Panc1 (cell line): ENCODE measurements around the gene UBE2QL1. TPM values are rescaled to one million over a fixed set of nuclear protein-coding genes. Genes with fewer than 3 reads are reported as not detected.

Experiments used
- ATAC-seq: fragments of 200-7000 bp; cut with Tn5 transposase; 2 replicates; pipeline ENCODE4 v1.9.1; 2020; ENCODE audit warnings: mild to moderate bottlenecking, moderate library complexity
- BruUV-seq: library from RNA; stranded (reverse); fragments of 400-500 nt; replicated peaks from 2 replicates; lab custom pipeline; 2021; lab: Mats Ljungman, UMichigan
- CTCF ChIA-PET: fragments of 300-600 bp; sonication (Branson Sonifier 250); formaldehyde crosslinking; loops from one replicate; lab custom pipeline; 2022; ENCODE audit warnings: antibody characterized with exemption; lab: Charles Lee
- POLR2A ChIA-PET: fragments of 300-600 bp; sonication (Branson Sonifier 250); formaldehyde crosslinking; loops from one replicate; lab custom pipeline; 2022; ENCODE audit warnings: antibody characterized with exemption; lab: Charles Lee
- DNase-seq: peaks from one replicate; pipeline ENCODE4 v3.0.0-alpha.2; 2010; ENCODE audit warnings: low read depth, low spot score
- H3K27ac ChIP-seq: 2 replicates; pipeline ENCODE4 v1.5.1; 2011; ENCODE audit warnings: mild to moderate bottlenecking, low read length, inconsistent platforms
- H3K27me3 ChIP-seq: fragments of 200-500 bp; sonication (Bioruptor generic); 2 replicates; pipeline ENCODE4 v1.6.0; 2014; ENCODE audit warnings: low read length, inconsistent platforms; ENCODE audit not compliant: control insufficient read depth, insufficient read depth
- H3K36me3 ChIP-seq: fragments of 200-500 bp; sonication (Bioruptor generic); 2 replicates; pipeline ENCODE4 v1.5.1; 2014; ENCODE audit warnings: inconsistent platforms, mild to moderate bottlenecking, low read length, moderate library complexity; ENCODE audit not compliant: control insufficient read depth, insufficient read depth
- H3K4me1 ChIP-seq: 2 replicates; pipeline ENCODE4 v1.5.1; 2011; ENCODE audit warnings: inconsistent platforms, mild to moderate bottlenecking, low read length, moderate library complexity; ENCODE audit not compliant: control insufficient read depth, insufficient read depth
- H3K4me3 ChIP-seq, 2 experiments: 2 replicates each; pipeline ENCODE4 v1.5.1; 2011 to 2012; ENCODE audit warnings: low read depth in 2 of 2, low read length in 2 of 2, mild to moderate bottlenecking in 2 of 2, inconsistent platforms in 1 of 2, moderate library complexity in 1 of 2
- H3K9me3 ChIP-seq: fragments of 200-500 bp; sonication (Bioruptor generic); 2 replicates; pipeline ENCODE4 v1.5.1; 2014; ENCODE audit warnings: low read depth, mild to moderate bottlenecking, inconsistent platforms, low read length, moderate library complexity; ENCODE audit not compliant: control insufficient read depth, insufficient read depth
- CTCF ChIP-seq: fragments of 450-650 bp; IDR thresholded peaks from 2 replicates; pipeline ENCODE4 v1.5.1; 2017; ENCODE audit warnings: mild to moderate bottlenecking
- POLR2AphosphoS5 ChIP-seq: IDR thresholded peaks from 2 replicates; pipeline ENCODE4 v1.6.1; 2012; ENCODE audit warnings: mild to moderate bottlenecking, low read depth, low read length, moderate library complexity
- REST ChIP-seq, 2 experiments: IDR thresholded peaks; 2 replicates each; pipeline ENCODE4 v1.6.1; 2011 to 2012; ENCODE audit warnings: low read depth in 2 of 2, control low read depth in 1 of 2, low read length in 1 of 2, mild to moderate bottlenecking in 1 of 2, moderate library complexity in 1 of 2; ENCODE audit not compliant: insufficient read depth in 1 of 2
- SIN3A ChIP-seq: IDR thresholded peaks from 2 replicates; pipeline ENCODE4 v1.6.1; 2012; ENCODE audit warnings: low read depth, mild to moderate bottlenecking, low read length, moderate library complexity, borderline replicate concordance; ENCODE audit not compliant: insufficient read depth
- TCF7L2 ChIP-seq: IDR thresholded peaks from 2 replicates; pipeline ENCODE4 v1.6.1; 2011; ENCODE audit warnings: mild to moderate bottlenecking, low read depth, low read length, inconsistent platforms
- in situ Hi-C: cut with HindIII; loops from 2 replicates; pipeline ENCODE4 v1.10.0; 2016; ENCODE audit warnings: low sequenced_read_pairs, low pct_unique_long_range_greater_than_20kb
- intact Hi-C: fragments of 100-400 bp; cut with micrococcal nuclease; formaldehyde crosslinking; loops from one replicate; pipeline ENCODE4 v1.10.0; 2022; ENCODE audit not compliant: unreplicated experiment
- total RNA-seq: library from RNA; stranded (reverse); gene quantifications from one replicate; pipeline ENCODE4 v1.2.1, GENCODE V29; 2021; ENCODE audit not compliant: unreplicated experiment

UBE2QL1 gene
- total RNA-seq, 1 experiment from 2014 or later, result not detected

GRCh38 chr5:6423327-6424109 is 25.1 kb upstream of the UBE2QL1 start:
- no peak for TF ChIP-seq TCF7L2
- TF ChIP-seq CTCF, result no peak
- TF ChIP-seq SIN3A, result no peak
- TF ChIP-seq REST (IDR thresholded peaks at IDR 0.05; ENCODE audit: insufficient read depth in 1 of 2, low read depth in 2 of 2, low read length in 1 of 2), result no peak
- TF ChIP-seq POLR2AphosphoS5, result no peak
- Histone ChIP-seq H3K9me3 (no peaks in the 10 kb centered on the region), H3K4me1 (no peaks in the 10 kb centered on the region), H3K4me3 (no peak overlapping the region), H3K36me3 (no peaks in the 10 kb centered on the region), H3K27ac (no peak overlapping the region), H3K27me3 (no peaks in the 10 kb centered on the region)
- CTCF ChIA-PET, result no interaction called here
- ATAC-seq (no peak), DNase-seq (no peak)
- intact Hi-C loops, result no loop called here
- in situ Hi-C loops, result no loop called here
- POLR2A ChIA-PET, result interaction anchor here (0.5 kb wide), 1 partner anchor 12 kb away, joined by 10 read pairs; no protein-coding TSS in a partner anchor
- BruUV-seq, result no TSS peak

GRCh38 chr5:6424110-6424659 is 24.5 kb upstream of the UBE2QL1 start:
- TF ChIP-seq TCF7L2 (no peak), POLR2AphosphoS5 (no peak), REST (IDR thresholded peaks at IDR 0.05; ENCODE audit: insufficient read depth in 1 of 2, low read depth in 2 of 2, low read length in 1 of 2) (no peak), SIN3A (no peak), CTCF (no peak)
- no peaks in the 10 kb centered on the region for H3K4me1 ChIP-seq
- ATAC-seq, result no peak
- no peak for DNase-seq
- in situ Hi-C loops (no loop called here), intact Hi-C loops (no loop called here)
- no peak overlapping the region for H3K4me3 ChIP-seq
- no peaks in the 10 kb centered on the region for H3K36me3 ChIP-seq
- BruUV-seq, result no TSS peak
- no peaks in the 10 kb centered on the region for H3K9me3 ChIP-seq
- no peak overlapping the region for H3K27ac ChIP-seq
- no peaks in the 10 kb centered on the region for H3K27me3 ChIP-seq
- CTCF ChIA-PET, result no interaction called here
- POLR2A ChIA-PET, result no interaction called here
